WTC11 (cell line): Measurements from ENCODE around the gene SYCP3.

Source experiments
- ATF6 ChIP-seq: sonication (generic); formaldehyde crosslinking; IDR thresholded peaks from 2 replicates; pipeline ENCODE4 v1.8.1; 2023; ENCODE audit warnings: mild to moderate bottlenecking, missing genetic modification reagents
- CTCF ChIP-seq: fragments of 200-600 bp; IDR thresholded peaks from 2 replicates; pipeline ENCODE4 v1.8.0; 2022; ENCODE audit warnings: antibody characterized with exemption
- E2F4 ChIP-seq: sonication (generic); formaldehyde crosslinking; IDR thresholded peaks from 2 replicates; pipeline ENCODE4 v1.8.1; 2022; ENCODE audit warnings: low read depth, mild to moderate bottlenecking, moderate library complexity, missing genetic modification reagents, borderline replicate concordance
- FOXP4 ChIP-seq: sonication (generic); formaldehyde crosslinking; IDR thresholded peaks from 2 replicates; pipeline ENCODE4 v1.8.0; 2022; ENCODE audit warnings: mild to moderate bottlenecking, missing genetic modification reagents
- JUN ChIP-seq: sonication (generic); formaldehyde crosslinking; IDR thresholded peaks from 2 replicates; pipeline ENCODE4 v1.8.0; 2023; ENCODE audit warnings: mild to moderate bottlenecking, missing genetic modification reagents
- MAX ChIP-seq: sonication (generic); formaldehyde crosslinking; IDR thresholded peaks from 2 replicates; pipeline ENCODE4 v1.8.0; 2022; ENCODE audit warnings: mild to moderate bottlenecking, missing genetic modification reagents
- TCF7 ChIP-seq: sonication (generic); formaldehyde crosslinking; IDR thresholded peaks from 2 replicates; pipeline ENCODE4 v1.8.0; 2022; ENCODE audit warnings: mild to moderate bottlenecking, low read depth, missing genetic modification reagents, moderate library complexity

- TF ChIP-seq CTCF (no peak), MAX (CRISPR knock-in tag) (no peak), TCF7 (CRISPR knock-in tag) (no peak), FOXP4 (CRISPR knock-in tag) (no peak), JUN (no peak), E2F4 (CRISPR knock-in tag) (no peak), ATF6 (no peak)
Observed at GRCh38 chr12:101713059-101713682, 26.1 kb downstream of the SYCP3 start.
